GM12864 (cell line): Measurements from ENCODE around the gene GRN.

Experiments used
- DNase-seq: peaks from one replicate; pipeline ENCODE4 v3.0.0-alpha.2; 2011; ENCODE audit warnings: low read depth
- H3K4me3 ChIP-seq: 2 replicates; pipeline ENCODE4 v1.5.1; 2011; ENCODE audit warnings: mild to moderate bottlenecking, low read depth, low read length, control low read depth
- CTCF ChIP-seq: IDR thresholded peaks from 2 replicates; pipeline ENCODE4 v1.5.1; 2011; ENCODE audit warnings: low read depth, mild to moderate bottlenecking, moderate library complexity, low read length, control low read depth, inconsistent platforms; ENCODE audit errors: missing control alignments

The GRN gene

GRCh38 chr17:44349553-44350070, 4.5 kb downstream of the GRN start:
- H3K4me3 ChIP-seq, result peak overlapping the region; percentile 15; the same call in 1 of the 2 replicates
- no peak for DNase-seq
- TF ChIP-seq CTCF, result no peak

GRCh38 chr17:44350733-44351226, 5.7 kb downstream of the GRN start:
- peak; percentile 97 for TF ChIP-seq CTCF
- no peak for DNase-seq
- H3K4me3 ChIP-seq, result no peak overlapping the region

- DNase-seq, result no peak
- no peak for TF ChIP-seq CTCF
Observed at GRCh38 chr17:44351464-44351863, 6.4 kb downstream of the GRN start.

GRCh38 chr17:44351961-44352827, 7.1 kb downstream of the GRN start:
- H3K4me3 ChIP-seq, result no peak overlapping the region
- TF ChIP-seq CTCF, result no peak
- no peak for DNase-seq

More at GRCh38 chr17:44351464-44351863, 6.4 kb downstream of the GRN start:
- no peak overlapping the region for H3K4me3 ChIP-seq

GRCh38 chr17:44352828-44353671, 7.9 kb downstream of the GRN start:
- no peak for TF ChIP-seq CTCF
- no peak for DNase-seq
- no peak overlapping the region for H3K4me3 ChIP-seq

GRCh38 chr17:44353672-44354331, 8.7 kb downstream of the GRN start:
- TF ChIP-seq CTCF, result no peak
- H3K4me3 ChIP-seq, result peak overlapping the region; percentile 48; the same call in 1 of the 2 replicates
- DNase-seq, result no peak
